HG03025 (cell line): ENCODE results near the gene OR8B12.
"Not testable (repeated sequence)": the region's sequence is repeated elsewhere in the genome, so short reads cannot be mapped to it uniquely, and the experiment has no call there.

Source experiments
- ATAC-seq: cut with Tn5 transposase; IDR thresholded peaks from one replicate; pipeline ENCODE4 v1.9.1; 2021; ENCODE audit warnings: mild to moderate bottlenecking, moderate library complexity; ENCODE audit not compliant: unreplicated experiment, low FRiP score

OR8B12 gene

DNA sequence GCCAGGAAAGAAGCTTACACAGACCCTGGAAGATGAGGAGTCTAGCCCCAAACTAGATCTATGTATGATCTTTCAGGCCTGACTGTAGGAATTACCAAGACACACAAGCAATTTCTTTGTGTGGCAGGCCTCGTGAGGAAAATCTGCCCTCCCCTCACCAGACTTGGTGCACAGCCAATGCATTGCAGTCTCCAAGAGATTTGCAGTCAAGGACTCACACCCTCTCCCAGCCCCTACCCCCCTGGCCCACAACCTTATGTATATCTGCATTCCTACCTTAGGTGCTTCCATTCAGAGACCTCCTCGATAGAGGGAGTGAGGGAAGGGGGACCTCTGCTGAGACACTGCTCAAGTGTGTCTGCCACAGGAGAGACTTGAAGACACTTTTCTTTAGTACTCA is 9.8 kb downstream of the OR8B12 start:
- no peak for ATAC-seq

- no peak for ATAC-seq
These were observed 23.0 kb downstream of the OR8B12 start for GRCh38 chr11:124520550-124520854.

DNA sequence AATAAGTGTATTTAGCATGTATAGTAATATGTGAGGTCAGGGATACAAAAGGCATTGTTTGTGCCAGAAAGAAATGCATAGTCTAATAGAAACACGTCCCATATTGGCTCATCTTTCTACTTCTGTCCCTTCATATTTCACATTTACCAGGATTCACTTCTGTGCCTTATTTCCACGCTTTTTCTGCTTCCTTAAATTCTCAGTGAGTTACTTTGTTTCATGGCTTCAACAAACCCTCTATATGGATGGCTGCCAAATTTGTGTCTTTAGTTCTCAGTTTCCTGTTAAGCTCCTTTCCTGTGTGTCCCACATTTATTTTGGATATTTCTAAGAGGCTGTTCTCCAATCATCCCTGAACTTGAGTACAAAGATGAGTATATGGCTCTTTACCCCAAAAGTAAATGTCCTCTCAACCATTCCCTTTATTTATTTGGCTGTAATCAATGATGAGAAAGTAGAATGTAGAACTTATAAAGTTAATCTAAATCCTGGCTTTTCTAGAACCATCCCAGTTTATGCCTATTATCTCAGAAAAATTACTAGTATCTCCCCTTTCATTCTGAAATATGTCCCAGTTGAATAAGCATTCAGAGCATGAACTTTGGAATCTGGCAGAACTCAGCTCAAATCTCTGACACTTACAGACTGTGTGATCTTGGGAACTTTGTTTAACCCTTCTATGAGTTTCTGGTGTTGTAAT is 23.5 kb downstream of the OR8B12 start:
- no peak for ATAC-seq

GRCh38 chr11:124518989-124519451 is 24.4 kb downstream of the OR8B12 start:
- no peak for ATAC-seq

DNA sequence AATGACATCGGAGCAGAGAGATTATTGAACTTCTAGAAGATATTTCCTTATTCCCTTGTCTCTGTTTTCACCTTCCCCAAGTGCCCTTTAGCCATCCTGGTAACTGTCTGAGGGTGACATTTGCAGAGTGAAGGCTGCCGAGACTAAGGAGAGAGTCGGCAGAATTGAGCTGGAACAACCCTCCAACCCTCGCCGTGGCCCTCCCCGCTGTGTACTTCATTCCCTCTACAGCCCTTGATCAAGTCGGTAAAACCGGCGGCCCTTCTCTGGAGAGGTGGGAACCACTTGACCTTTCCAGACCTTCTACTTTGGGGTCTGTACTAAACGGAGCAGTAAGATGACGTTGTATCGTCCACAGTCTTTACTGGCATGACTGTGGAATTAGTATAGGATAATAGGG is 26.1 kb downstream of the OR8B12 start:
- no peak for ATAC-seq

DNA sequence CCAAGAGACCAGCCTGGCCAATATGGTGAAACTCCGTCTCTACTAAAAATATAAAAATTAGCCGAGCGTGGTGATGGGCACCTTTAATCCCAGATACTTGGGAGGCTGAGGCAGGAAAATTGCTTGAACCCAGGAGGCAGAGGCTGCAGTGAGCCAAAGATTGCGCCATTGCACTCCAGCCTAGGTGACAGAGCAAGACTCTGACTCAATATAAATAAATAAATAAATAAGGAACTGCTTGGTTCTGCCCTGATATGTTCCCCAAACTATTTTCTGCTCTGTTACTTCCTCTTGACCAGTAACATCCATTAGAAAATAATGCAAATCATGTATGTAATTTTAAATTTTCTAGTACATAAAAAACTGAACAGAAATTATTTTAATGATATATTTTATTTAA is 28.8 kb downstream of the OR8B12 start:
- not testable (repeated sequence) for ATAC-seq

DNA sequence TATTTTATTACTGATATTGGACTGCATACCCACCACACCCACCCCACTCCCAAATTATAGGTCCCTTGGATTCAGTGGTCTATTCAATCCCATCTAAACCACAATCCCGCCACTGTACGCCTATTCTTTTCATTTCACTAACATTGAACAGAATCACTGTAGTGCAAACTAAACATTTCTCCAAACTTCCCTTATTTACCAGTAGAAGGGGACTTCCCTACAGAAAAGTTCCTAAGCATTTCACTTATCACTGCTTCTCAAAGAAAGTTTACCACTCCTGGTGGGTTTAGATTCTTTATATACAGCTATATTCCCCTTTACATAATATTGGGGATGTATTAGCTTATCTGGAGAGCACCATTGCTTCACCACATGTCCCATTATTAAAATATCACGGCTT is 29.3 kb downstream of the OR8B12 start:
- ATAC-seq: no peak

DNA sequence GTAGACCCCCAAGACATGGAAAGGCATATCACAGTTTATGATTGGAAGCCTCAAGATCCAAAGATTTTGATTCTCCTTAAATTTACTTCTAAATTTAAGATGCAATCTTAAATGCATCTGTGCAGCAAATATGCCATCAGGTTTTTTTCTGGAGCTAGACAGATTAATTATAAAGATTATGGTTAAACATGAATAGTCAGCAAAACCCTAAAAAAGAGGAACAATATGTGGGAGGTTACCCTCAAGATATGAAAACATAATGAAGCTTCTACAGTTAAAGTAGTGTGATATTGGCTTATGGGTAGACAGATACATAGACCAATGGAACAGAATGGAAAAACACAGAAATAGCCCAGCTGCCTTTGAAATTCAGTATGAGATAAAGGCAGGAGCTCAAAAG is 31.7 kb downstream of the OR8B12 start:
- no peak for ATAC-seq

- no peak for ATAC-seq
These were observed 33.2 kb downstream of the OR8B12 start for GRCh38 chr11:124510279-124510678.

- ATAC-seq: no peak
These were observed 43.7 kb downstream of the OR8B12 start for GRCh38 chr11:124499711-124500110.

DNA sequence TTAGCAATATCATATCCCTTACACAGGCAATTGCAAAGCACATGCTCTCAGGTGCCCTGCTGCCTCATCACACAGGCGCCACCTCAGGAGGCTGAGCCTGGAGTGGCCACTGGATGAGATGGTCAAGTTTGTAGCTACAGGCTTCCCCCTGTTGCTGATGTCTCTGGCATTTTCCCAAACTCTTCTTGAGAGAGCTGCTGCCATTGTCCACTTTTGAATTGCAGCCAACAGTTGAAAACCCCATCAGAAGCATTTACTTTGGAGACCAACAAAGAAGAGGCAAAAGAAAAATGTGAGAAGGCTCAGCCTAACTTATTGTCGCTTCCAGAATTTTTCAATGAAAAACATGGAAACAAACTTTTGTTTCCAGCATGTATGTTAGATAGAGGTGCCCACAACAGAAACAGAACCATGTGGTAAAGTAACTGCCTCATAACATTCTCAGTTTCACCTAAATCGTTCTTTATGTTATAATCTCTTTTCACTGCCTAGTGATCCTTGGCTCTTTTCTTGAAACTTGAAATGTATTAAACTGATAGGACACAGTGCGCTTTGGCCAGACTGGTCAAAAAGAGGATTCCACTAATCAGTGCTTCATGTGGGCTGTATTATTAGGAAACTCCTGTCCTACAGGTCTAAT is 50.3 kb downstream of the OR8B12 start:
- no peak for ATAC-seq
